Middle frontal gyrus (tissue), 1 donor: Measurements from ENCODE around the gene NUP133.

Experiments used
- DNase-seq: peaks from one replicate; pipeline ENCODE4 v3.0.0-alpha.2; 2015; ENCODE audit warnings: low spot score; ENCODE audit errors: extremely low spot score

The NUP133 gene

DNA sequence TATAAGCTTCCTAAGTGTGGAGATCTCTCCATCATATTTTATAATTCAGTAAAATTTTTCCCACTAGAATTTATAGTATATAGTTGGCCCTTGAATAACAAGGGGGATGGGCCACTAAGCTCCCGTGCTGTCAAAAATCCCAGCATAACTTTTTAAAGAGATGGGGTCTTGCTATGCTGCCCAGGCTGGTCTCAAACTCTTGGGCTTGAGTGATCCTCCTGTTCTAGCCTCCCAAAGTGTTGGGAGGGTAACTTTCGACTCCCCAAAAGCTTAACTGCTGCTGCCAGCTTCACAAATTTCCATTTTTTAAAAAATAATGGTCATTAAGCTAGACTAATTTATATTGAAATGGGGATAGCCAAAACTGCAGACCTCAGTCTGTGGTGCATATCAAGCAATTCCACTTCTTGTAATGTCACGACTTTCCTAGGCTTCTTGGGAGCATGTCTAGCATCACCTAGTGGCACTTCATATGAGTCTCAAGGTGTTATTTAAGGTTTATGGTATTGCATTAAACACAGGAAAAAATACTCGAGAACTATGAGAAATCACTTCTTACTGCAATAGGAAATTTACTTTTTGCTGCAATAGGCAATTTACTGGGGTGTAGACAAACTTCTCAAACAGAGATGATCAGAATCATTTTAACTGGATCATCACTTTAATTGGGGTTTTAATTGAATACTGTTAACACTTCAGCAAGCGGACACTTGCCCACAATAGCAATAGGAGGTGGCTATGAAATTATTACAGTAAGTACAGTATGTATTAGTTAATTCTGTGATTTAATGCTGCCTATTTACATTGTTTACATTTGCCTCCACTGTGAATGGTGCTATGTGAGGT is 55.0 kb downstream of the NUP133 start:
- DNase-seq = no peak

DNA sequence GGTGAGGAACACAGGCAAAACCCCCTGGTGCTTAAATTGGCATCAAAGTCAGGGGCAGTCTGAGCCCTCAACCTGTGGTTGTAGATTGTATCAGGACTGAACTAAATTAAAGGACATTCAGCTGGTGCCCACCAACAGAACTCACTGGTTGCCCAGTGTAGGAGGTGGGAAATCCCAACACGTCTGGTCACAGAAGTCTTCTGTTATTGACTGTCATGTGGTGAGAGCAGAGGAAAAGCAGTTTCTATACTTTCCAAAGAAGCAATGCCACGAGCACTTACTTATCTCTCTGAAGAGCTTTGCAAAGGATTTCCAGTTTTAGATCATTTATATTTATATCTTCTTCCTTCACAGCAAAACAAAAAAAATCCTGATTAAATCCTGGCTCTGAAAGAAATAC is 59.3 kb downstream of the NUP133 start:
- no peak for DNase-seq

DNA sequence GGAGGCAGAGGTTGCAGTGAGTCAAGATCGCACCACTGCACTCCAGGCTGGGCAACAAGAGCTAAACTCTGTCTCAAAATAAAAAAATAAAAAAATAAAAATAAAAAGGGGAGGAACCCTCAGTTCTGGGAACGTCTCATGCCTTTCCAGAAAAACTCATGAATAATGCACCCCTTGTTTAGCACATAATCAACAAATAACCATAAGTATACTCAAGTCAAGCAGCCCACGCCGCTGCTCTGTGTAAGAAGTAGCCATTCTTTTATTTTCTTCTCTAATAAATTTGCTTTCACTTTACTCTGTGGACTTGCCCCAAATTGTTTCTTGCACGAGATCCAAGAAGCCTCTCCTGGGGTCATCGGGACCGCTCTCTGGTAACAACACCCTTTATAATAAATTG is 59.8 kb downstream of the NUP133 start:
- no peak for DNase-seq

DNA sequence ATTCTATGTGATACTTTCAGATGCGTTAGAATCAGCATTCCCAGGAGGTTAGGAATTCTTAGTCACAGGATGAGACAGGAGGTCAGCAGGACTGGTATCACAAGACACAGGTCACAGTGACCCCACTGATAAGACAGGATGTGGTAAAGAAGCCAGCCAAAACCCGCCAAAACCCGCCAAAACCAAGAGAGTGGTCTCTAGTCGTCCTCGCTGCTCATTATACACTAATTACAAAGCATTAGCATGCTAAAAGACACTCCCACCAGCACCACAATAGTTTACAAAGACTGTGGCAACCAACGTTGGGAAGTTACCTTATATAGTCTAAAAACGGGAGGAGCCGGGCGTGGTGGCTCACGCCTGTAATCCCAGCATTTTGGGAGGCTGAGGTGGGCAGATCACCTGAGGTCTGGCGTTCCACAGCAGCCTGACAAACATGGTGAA is 60.3 kb downstream of the NUP133 start:
- DNase-seq = no peak

DNA sequence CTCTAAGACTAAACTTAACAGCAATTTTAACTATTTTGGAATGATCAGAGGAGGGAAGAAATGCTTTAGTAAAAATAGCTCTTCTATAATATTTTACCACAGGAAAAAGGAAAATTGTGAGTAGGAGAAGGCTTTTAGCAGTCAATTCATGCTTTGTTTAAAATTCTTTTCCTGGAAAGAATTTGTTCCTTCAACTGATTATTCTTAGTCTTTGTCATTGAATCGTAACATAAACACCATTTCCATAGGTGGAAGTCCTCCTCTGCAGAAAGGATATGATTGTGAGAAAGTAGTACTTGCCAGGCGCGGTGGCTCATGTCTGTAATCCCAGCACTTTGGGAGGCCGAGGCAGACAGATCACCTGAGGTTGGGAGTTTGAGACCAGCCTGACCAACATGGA is 62.3 kb downstream of the NUP133 start:
- DNase-seq = no peak

DNA sequence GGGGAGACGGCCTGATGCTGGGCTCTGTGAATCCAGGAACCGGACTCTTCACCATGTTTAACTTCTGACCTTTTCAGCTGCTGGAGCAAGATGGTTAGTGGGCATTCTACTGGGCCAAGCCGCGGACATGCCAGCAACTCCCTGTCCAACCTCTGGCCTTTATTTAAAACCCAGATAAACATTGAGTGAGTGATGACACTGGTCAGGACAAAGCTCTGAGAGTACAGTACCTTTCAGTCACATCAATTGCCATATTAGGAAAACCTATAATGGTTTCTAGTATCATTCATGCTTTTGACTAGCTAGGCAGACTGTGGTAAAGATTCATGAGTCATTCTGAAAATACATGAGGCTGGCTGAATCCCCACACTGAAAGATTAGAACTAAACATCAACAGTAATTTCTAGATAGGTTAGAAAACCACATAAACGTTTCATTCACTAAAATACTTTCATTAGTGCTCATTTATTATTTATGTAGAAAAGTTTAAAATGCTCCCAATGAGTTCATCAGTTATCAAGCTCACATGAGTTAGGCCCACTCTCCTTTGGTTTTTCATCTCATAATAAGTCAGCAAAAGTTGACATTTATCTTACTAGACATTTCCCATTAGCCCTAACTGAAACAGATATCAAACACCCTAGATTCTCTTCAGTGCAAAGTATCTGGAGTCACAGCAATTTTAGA is 67.1 kb downstream of the NUP133 start:
- DNase-seq = no peak

DNA sequence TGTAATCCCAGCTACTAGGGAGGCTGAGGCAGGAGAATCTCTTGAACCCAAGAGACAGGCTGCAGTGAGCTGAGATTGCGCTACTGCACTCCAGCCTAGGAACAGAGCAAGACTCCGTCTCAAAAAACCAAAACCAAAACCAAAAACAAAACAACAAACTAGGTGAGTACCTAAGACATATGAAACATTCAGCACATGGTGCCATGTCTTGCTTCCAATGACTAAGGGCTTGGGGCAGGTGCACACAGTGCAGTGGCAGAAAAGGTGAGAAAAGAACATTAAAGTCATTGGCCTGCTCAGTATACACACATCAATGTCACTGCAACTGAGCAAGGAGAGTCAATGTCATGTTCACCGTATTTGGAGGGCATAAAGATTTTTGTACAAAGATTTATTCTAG is 70.1 kb downstream of the NUP133 start:
- DNase-seq = no peak

DNA sequence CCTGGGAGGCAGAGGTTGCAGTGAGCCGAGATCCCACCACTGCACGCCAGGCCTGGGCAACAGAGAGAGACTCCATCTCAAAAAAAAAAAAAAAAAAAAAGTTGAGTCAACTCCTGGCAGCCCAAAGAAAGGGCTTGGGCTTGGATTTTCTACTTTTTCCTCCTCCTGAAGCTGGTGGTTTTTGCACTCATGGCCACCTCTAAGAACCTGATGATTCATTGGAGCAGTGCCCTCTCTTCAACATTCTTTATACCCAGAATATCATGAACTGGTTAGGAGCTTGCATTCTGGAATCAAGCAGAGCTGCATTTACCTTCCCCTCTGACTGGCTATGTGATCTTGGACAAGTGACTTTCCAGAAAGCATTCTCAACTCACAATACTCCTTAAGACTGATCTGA is 70.7 kb downstream of the NUP133 start:
- DNase-seq = no peak

DNA sequence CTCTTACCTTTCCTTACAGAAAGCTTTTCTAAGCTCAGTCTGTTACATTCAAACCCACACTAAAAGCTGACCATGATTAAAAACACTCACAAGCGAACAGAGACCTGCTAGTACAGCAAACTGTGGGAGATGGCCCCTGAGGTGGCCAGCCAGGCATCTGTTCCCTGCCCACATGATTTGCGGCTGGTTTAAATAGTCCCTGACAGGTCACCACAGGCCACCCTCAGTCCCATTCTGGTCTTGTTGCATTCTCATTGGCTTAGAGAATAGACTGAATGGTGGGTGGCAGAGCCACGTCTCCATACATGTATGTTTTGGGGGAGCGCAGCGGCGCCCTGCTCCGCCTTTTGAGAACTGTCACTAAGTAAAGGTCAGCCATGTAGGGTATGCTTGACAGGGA is 71.9 kb downstream of the NUP133 start:
- DNase-seq = no peak

DNA sequence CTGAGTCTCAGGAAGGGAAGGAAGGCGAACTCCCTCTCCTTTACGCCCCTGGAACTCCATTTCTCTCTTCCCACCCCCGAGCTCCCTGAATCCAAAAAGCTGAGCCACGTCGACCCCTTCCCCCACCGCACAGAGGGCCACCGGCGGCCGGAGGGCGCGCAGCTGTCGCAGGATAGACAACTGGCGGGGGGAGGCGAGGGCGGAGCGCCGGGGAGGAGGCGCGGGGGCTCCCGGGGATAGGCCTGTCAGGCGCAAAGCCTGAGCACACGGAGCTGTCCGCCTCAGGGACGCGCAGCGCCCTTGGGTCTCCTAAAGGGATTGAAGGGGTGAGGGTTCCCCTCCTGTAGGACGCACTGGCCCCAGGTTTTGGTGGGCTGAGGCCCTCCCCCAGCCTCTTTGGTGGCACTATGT is 73.5 kb downstream of the NUP133 start:
- DNase-seq = no peak

DNA sequence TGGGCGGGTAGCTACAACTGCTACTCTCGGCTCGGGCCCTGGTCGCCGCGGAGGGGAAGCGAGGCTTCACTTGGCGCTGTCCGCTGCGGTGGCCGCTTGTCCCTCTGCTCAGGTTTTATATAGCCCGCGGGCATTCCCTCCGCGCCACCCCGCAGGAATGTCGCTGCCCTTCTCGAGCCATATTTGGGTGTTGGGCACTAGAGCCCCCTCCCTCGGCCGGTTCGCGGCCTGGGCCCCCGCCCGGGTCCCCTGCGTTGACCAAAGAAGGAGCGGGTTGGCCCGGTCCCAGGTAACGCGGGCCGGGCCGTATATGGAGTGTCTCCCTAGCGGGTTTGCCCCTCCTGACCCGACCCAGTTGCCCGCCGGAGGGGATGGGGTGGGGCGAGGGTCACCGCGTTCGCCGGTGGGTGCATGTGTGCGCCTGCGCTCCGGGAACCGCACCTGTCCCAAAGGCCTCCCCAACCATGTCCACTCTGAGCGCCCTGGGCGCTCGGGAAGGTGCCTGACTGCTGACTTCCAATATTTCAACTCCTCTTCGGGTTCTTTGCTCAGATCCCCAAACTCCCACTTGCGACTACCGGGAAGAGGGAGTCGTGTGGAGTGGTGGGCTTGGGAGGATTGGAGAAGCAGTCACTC is 74.0 kb downstream of the NUP133 start, which contains the start of gene ACTA1:
ACTA1 (minus strand) TSS at position 90 of the 636 bp plus-strand sequence. CDS start 979 bp downstream, outside the sequence.
- no peak for DNase-seq

DNA sequence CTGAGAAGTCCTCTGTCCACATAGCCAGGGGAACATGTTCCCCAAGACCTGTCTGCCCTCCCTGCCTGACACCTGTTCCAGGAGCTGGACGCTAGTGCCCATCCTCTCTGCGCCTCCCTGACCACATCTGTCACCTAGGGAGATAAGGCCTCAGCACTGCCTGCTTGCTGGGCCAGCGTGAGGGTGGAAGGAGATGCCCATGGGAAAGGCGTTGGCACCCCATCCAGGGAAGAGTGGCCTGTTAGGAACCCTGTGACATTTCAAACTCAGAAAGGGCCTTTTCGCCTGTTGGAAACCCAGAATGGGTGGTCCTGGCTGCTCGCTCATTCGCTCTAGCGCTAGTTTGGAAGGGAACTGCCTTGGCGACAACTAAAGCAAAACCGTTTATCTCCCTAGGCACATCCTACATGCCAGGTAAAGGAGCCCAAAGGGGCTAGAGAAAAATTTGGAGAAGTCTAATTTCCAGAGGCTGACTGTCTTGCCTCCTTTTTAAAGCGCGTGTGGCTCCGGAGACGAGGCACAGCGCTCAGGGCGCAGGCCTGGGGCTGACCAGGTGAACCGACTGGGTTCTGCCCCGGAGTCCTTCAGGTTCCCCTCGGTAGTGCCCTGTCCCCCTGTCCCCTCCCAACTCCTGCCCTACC is 74.7 kb downstream of the NUP133 start:
- no peak for DNase-seq

DNA sequence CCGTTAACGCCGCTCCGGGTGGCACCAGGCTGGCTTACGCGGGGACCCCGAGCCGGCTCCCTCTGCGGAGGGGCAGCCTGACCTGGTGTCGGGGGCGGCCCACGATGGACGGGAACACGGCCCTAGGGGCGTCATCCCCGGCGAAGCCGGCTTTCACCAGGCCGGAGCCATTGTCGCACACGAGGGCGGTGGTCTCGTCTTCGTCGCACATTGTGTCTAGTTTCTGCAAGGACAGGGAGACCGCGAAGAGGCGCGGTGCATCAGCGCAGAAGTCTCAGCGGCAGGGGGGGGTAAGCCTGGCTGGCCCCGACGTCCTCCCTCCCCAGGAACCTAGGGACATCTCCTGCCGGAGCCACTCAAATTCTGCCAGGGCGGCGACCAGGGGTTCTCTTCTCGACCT is 75.2 kb downstream of the NUP133 start:
- no peak for DNase-seq

DNA sequence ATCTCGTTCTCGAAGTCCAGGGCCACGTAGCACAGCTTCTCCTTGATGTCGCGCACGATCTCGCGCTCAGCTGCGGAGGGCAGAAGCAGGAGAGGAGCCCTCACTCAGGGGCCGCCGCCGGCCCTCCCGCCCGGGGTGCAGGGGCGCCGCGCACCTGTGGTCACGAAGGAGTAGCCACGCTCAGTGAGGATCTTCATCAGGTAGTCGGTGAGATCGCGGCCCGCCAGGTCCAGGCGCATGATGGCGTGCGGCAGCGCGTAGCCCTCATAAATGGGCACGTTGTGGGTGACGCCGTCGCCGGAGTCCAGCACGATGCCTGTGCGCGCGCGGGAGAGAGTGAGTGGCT is 76.1 kb downstream of the NUP133 start:
- no peak for DNase-seq

DNA sequence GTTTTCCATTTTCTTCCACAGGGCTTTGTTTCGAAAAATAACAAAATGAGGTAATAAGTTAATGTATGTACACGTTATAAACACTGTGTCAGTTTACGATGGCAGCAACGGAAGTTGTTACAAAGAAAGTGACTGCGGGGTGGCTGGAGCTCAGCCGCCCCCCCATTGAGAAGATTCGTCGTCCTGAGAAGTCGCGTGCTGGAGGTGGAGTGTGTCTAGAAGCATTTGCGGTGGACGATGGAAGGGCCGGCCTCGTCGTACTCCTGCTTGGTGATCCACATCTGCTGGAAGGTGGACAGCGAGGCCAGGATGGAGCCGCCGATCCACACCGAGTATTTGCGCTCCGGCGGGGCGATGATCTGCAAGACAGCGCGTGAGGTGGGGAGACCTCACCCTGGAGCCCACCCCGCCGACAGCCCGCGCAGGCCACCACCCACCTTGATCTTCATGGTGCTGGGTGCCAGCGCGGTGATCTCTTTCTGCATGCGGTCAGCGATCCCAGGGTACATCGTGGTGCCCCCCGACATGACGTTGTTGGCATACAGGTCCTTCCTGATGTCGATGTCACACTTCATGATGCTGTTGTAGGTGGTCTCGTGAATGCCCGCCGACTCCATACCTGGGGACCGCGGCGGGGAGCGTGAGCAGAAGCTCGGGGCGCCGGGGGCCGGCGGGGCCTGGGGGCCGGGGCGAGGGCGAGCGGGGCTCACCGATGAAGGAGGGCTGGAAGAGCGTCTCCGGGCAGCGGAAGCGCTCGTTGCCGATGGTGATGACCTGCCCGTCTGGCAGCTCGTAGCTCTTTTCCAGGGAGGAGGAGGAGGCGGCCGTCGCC is 76.6 kb downstream of the NUP133 start:
- no peak for DNase-seq

DNA sequence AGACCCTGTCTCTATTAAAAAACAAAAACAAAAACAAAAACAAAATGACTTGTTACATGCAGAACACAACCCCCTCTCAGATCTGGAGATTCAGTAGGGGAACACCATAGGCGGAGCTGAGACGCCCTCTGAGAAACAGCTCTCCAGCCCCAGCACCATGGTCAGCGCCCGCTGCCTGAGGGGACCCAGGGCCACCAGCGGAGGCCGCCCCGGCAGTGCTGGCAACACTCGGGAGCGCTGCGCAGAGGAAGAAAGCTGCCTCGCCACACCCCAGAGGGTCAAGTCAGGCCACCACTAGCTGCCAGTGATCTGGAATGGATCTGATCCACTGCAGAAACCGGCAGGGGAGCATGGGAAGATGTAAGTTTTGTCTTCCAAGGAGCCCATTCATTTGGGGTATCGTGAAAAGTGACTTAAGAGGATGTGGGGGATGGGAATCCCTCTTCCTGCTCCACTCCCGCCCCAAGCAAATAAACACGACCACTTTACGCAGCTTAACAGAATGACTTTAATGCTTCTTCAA is 77.3 kb downstream of the NUP133 start:
- no peak for DNase-seq

DNA sequence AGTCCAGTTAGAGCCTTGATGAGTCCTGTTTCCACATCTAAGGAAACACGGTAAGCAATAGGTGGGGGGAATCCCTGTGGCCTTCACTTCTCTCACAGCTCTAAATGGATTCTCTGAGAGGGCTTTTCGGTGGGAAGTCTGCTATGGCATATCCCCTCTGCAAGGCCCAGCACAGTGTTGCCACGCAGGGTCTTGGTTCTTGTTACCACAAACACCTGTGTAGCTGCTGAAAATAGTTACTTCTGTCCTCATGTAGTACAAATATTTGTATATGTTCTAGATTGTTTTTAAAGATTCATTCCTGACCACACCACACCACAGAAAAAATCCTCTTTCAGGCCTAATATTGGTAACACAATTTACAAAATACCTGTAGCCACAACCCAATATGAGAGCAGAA is 79.9 kb downstream of the NUP133 start:
- DNase-seq = no peak

DNA sequence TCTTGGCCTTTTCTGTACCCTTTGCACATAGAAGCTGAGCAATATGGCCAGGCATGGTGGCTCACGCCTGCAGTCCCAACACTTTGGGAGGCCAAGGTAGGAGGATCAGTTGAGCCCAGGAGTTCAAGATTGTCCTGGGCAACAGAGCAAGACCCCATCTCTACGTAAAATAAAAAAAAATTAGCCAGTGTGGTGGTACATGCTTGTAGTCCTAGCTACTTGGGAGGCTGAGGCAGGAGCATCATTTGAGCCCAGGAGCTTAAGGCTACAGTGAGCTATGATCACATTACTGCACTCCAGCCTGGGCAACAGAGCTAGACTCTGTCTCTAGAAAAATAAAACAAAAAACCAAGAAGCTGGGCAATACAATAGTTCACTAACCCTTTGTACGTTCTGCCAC is 80.6 kb downstream of the NUP133 start:
- DNase-seq = no peak

DNA sequence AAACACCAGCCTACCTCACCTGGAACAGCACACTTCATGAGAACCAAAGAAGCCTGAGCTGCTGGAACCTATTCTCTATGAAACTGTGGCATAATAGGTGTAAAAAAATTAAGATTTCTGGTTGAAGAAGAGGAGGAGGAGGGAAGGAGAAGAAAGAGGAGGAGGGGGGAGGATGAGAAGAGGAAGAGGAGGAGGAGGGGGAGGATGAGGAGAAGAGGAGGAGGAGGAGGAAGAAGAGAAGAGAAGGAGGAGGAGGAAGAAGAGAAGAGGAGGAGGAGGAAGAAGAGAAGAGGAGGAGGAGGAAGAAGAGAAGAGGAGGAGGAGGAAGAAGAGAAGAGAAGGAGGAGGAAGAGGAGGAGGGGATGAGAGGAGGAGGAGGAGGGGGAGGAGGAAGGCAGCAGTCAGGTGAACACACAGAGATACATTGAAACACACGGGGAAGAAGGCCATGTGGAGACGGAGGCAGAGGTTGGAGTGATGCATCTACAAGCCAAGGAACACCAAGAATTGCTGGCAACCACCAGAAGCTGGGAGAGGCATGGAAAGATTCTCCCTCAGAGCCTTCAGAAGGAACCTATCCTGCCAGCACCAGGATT is 82.5 kb downstream of the NUP133 start:
- no peak for DNase-seq

DNA sequence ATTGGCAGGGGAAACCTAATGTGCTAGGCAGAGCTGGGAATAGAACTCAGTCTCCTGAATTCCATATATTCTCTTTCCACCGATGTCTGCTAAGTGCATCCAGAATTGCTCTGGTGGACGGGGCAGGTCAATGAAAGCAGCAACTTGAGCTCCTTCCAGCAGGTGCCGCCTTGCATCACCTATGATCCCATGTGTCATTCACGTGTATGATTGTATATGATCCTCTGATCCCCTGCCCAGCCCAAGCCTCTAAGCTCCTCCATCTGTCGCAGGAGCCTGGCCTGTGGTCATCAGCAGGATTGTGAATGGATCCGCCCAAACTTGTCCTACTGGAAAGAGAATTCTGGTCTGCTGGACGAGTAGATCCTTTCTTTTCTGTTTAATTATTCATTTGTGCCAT is 87.4 kb downstream of the NUP133 start:
- no peak for DNase-seq
